Prostate gland (tissue), 2 donors: Measurements from ENCODE around the gene TPRN. TPM values are rescaled to one million over a fixed set of nuclear protein-coding genes. Genes with fewer than 3 reads are reported as not detected.

Experiments used
- DNase-seq: peaks from one replicate; pipeline ENCODE4 v3.0.0-alpha.2; 2019; ENCODE audit warnings: low spot score
- H3K27ac ChIP-seq, 2 donors: fragments of 200-600 bp; sonication (generic); 2 replicates each; pipeline ENCODE4 v1.5.1; 2017 to 2019
- H3K27me3 ChIP-seq: fragments of 200-600 bp; sonication (generic); replicated peaks from 2 replicates; pipeline ENCODE4 v1.5.1; 2019; ENCODE audit not compliant: insufficient read depth
- H3K36me3 ChIP-seq, 2 donors: fragments of 200-600 bp; sonication (generic); 1 replicate in 1 of 2; 2 replicates in 1 of 2; pipeline versions ENCODE4 v1.5.1 to v1.8.1; 2017 to 2019
- H3K4me1 ChIP-seq: fragments of 200-600 bp; sonication (generic); replicated peaks from 2 replicates; pipeline ENCODE4 v1.5.1; 2019
- H3K4me3 ChIP-seq, 2 donors: fragments of 200-600 bp; sonication (generic); 2 replicates each; pipeline ENCODE4 v1.5.1; 2017 to 2019
- H3K9me3 ChIP-seq: fragments of 200-600 bp; sonication (generic); 2 replicates; pipeline ENCODE4 v1.5.1; 2017
- POLR2A ChIP-seq: fragments of 450-650 bp; IDR thresholded peaks from one replicate; pipeline ENCODE4 v1.6.1; 2016; ENCODE audit warnings: antibody characterized with exemption, mild to moderate bottlenecking
- POLR2AphosphoS5 ChIP-seq: sonication (generic); formaldehyde crosslinking; IDR thresholded peaks from one replicate; pipeline ENCODE4 v1.6.1; 2017; ENCODE audit warnings: antibody characterized with exemption
- WGBS: methylation state at CpG from one replicate; pipeline ENCODE4 v1.1.5; 2018; 5-methylcytosine and 5-hydroxymethylcytosine counted together
- intact Hi-C: fragments of 100-400 bp; cut with DNase I; formaldehyde crosslinking; loops from one replicate; pipeline ENCODE4 v1.14.2; 2022
- total RNA-seq, 2 donors: library from RNA; depleted of rRNA; stranded (reverse); fragments of >200 nt; gene quantifications; one replicate each; pipeline ENCODE4 v1.1.0, GENCODE V29; 2016
- TF ChIP-seq, protein P1 (sequence below), 4 experiments: fragments of 200-600 bp in 2 of 4; fragments of 450-650 bp in 2 of 4; sonication (generic) in 2 of 4; IDR thresholded peaks; 1 replicate in 3 of 4; 2 replicates in 1 of 4; pipeline ENCODE4 v1.5.1; 2016 to 2019; ENCODE audit warnings: antibody characterized with exemption in 4 of 4, mild to moderate bottlenecking in 2 of 4, moderate library complexity in 2 of 4

The TPRN gene
- total RNA-seq, 2 donors from 2014 or later, result 26.1 to 30.4 TPM

- H3K9me3 ChIP-seq, result no peaks in the 10 kb centered on the region
- WGBS, result 66% methylated on average over 34 of the region's 34 CpGs
- H3K4me3 ChIP-seq, result no peak overlapping the region
- no peaks in the 10 kb centered on the region for H3K36me3 ChIP-seq
- H3K27me3 ChIP-seq, result peaks cover 6% of the 10 kb centered on the region
- no peak for DNase-seq
- H3K4me1 ChIP-seq, result peaks cover 10% of the 10 kb centered on the region
- TF ChIP-seq POLR2A (no peak), POLR2AphosphoS5 (no peak)
- TF ChIP-seq, protein P1, sequence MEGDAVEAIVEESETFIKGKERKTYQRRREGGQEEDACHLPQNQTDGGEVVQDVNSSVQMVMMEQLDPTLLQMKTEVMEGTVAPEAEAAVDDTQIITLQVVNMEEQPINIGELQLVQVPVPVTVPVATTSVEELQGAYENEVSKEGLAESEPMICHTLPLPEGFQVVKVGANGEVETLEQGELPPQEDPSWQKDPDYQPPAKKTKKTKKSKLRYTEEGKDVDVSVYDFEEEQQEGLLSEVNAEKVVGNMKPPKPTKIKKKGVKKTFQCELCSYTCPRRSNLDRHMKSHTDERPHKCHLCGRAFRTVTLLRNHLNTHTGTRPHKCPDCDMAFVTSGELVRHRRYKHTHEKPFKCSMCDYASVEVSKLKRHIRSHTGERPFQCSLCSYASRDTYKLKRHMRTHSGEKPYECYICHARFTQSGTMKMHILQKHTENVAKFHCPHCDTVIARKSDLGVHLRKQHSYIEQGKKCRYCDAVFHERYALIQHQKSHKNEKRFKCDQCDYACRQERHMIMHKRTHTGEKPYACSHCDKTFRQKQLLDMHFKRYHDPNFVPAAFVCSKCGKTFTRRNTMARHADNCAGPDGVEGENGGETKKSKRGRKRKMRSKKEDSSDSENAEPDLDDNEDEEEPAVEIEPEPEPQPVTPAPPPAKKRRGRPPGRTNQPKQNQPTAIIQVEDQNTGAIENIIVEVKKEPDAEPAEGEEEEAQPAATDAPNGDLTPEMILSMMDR (IDR thresholded peaks at IDR 0.05), result no peak
- intact Hi-C loops, result no loop called here
- H3K27ac ChIP-seq, result no peak overlapping the region
These were observed 35.9 kb downstream of the TPRN start for GRCh38 chr9:137164370-137165249.

GRCh38 chr9:137163805-137164204 is 36.7 kb downstream of the TPRN start:
- intact Hi-C loops, result no loop called here
- TF ChIP-seq POLR2A (no peak), POLR2AphosphoS5 (no peak)
- TF ChIP-seq, protein P1 (IDR thresholded peaks at IDR 0.05), result no peak
- H3K27ac ChIP-seq, result no peak overlapping the region
- peaks cover 10% of the 10 kb centered on the region for H3K4me1 ChIP-seq
- DNase-seq, result no peak
- peaks cover 7% of the 10 kb centered on the region for H3K27me3 ChIP-seq
- no peak overlapping the region for H3K4me3 ChIP-seq
- H3K36me3 ChIP-seq, result no peaks in the 10 kb centered on the region
- WGBS, result 82% methylated on average over 22 of the region's 22 CpGs
- no peaks in the 10 kb centered on the region for H3K9me3 ChIP-seq

DNA sequence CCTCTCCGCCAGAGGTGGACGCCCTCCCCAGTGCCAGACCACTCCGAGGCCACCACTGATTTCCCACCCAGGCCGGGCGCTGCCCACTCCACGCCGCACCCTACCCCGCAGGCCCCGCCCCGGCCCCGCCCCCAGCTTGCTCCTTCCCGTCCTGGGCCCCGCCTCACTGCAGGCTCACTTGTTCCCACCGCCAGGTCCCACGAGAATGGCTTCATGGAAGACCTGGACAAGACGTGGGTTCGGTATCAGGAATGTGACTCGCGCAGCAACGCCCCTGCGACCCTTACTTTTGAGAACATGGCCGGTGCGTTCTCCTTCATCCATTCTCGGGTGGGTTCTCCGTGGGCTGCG is 37.2 kb downstream of the TPRN start:
- TF ChIP-seq, protein P1 (IDR thresholded peaks at IDR 0.05), result no peak
- TF ChIP-seq POLR2A, result no peak
- no peak for TF ChIP-seq POLR2AphosphoS5
- Histone ChIP-seq H3K27ac (peak overlapping the region; percentile 38 to 68), H3K27me3 (peaks cover 7% of the 10 kb centered on the region), H3K36me3 (no peaks in the 10 kb centered on the region), H3K4me1 (peaks cover 10% of the 10 kb centered on the region), H3K4me3 (peak overlapping the region in 1 of 2 donors; percentile 25), H3K9me3 (no peaks in the 10 kb centered on the region)
- intact Hi-C loops, result no loop called here
- 25% methylated on average over 25 of the region's 26 CpGs for WGBS
- DNase-seq, result peak; percentile 30

GRCh38 chr9:137162505-137163364 is 37.8 kb downstream of the TPRN start:
- intact Hi-C loops, result no loop called here
- TF ChIP-seq, protein P1 (IDR thresholded peaks at IDR 0.05), result peak in 3 of 4 experiments; percentile 31 to 57 (median 49)
- no peak for TF ChIP-seq POLR2A
- no peaks in the 10 kb centered on the region for H3K36me3 ChIP-seq
- peak overlapping the region in 1 of 2 donors; percentile 25 for H3K4me3 ChIP-seq
- DNase-seq, result peak; percentile 71
- WGBS, result 8% methylated on average over 60 of the region's 74 CpGs
- peak overlapping the region; percentile 38 to 68 for H3K27ac ChIP-seq
- peaks cover 10% of the 10 kb centered on the region for H3K4me1 ChIP-seq
- no peaks in the 10 kb centered on the region for H3K9me3 ChIP-seq
- H3K27me3 ChIP-seq, result peaks cover 7% of the 10 kb centered on the region
